Measurements from ENCODE around the gene SLC38A4.

GRCh38 chr12:46722394-46723185 lies 103.2 kb downstream of the SLC38A4 start:
- no peak for TF ChIP-seq CTCF (IDR thresholded peaks at IDR 0.05)
- no peak for TF ChIP-seq POLR2A (IDR thresholded peaks at IDR 0.05)
